DND-41 (cell line): ENCODE results near the gene WDR81.

Experiments used
- ATAC-seq: fragments of 200-7000 bp; cut with Tn5 transposase; 3 replicates; pipeline ENCODE4 v1.9.1; 2021; ENCODE audit warnings: low read depth; ENCODE audit not compliant: insufficient read depth
- DNase-seq: peaks from one replicate; pipeline ENCODE4 v3.0.0-alpha.2; 2020
- H2AFZ ChIP-seq: 2 replicates; pipeline ENCODE4 v1.6.0; 2012; ENCODE audit warnings: low read depth, low read length
- H3K27ac ChIP-seq: 2 replicates; pipeline ENCODE4 v1.5.1; 2012; ENCODE audit warnings: low read length, inconsistent platforms
- H3K27me3 ChIP-seq: fragments of 200-600 bp; sonication (generic); 2 replicates; pipeline ENCODE4 v1.6.0; 2012; ENCODE audit warnings: low read length, mild to moderate bottlenecking, inconsistent platforms; ENCODE audit not compliant: insufficient read depth, poor library complexity
- H3K36me3 ChIP-seq: 2 replicates; pipeline ENCODE4 v1.5.1; 2012; ENCODE audit warnings: low read length, inconsistent platforms; ENCODE audit not compliant: insufficient read depth
- H3K4me1 ChIP-seq: 2 replicates; pipeline ENCODE4 v1.5.1; 2012; ENCODE audit warnings: mild to moderate bottlenecking, low read length; ENCODE audit not compliant: insufficient read depth
- H3K4me2 ChIP-seq: 2 replicates; pipeline ENCODE4 v1.6.0; 2012; ENCODE audit warnings: mild to moderate bottlenecking, moderate library complexity, low read length, inconsistent platforms; ENCODE audit not compliant: insufficient read depth
- H3K4me3 ChIP-seq, 2 experiments: fragments of 200-600 bp in 1 of 2; shearing (Covaris generic) in 1 of 2; 2 replicates each; pipeline ENCODE4 v1.5.1; 2012 to 2016; ENCODE audit warnings: inconsistent platforms in 2 of 2, low read length in 2 of 2, mild to moderate bottlenecking in 2 of 2, low read depth in 1 of 2, moderate library complexity in 1 of 2
- H3K79me2 ChIP-seq: 2 replicates; pipeline ENCODE4 v1.6.0; 2012; ENCODE audit warnings: low read length, inconsistent platforms; ENCODE audit not compliant: insufficient read depth
- H3K9ac ChIP-seq: 2 replicates; pipeline ENCODE4 v1.6.0; 2012; ENCODE audit warnings: low read depth, mild to moderate bottlenecking, inconsistent platforms, low read length, moderate library complexity
- H3K9me3 ChIP-seq: 2 replicates; pipeline ENCODE4 v1.5.1; 2012; ENCODE audit warnings: low read length, moderate library complexity, mild to moderate bottlenecking, inconsistent platforms; ENCODE audit not compliant: insufficient read depth, severe bottlenecking
- H4K20me1 ChIP-seq: 2 replicates; pipeline ENCODE4 v1.6.0; 2012; ENCODE audit warnings: low read length; ENCODE audit not compliant: insufficient read depth
- EZH2 ChIP-seq: IDR thresholded peaks from 3 replicates; pipeline ENCODE4 v1.6.1; 2012; ENCODE audit warnings: borderline replicate concordance, low read depth, mild to moderate bottlenecking, moderate library complexity, low read length, inconsistent platforms; ENCODE audit not compliant: severe bottlenecking
- TF ChIP-seq, protein P1 (sequence below): IDR thresholded peaks from 2 replicates; pipeline ENCODE4 v1.5.1; 2012; ENCODE audit warnings: borderline replicate concordance, low read length, moderate library complexity, mild to moderate bottlenecking; ENCODE audit not compliant: poor library complexity, severe bottlenecking; ENCODE audit errors: extremely low read depth

Gene WDR81

DNA sequence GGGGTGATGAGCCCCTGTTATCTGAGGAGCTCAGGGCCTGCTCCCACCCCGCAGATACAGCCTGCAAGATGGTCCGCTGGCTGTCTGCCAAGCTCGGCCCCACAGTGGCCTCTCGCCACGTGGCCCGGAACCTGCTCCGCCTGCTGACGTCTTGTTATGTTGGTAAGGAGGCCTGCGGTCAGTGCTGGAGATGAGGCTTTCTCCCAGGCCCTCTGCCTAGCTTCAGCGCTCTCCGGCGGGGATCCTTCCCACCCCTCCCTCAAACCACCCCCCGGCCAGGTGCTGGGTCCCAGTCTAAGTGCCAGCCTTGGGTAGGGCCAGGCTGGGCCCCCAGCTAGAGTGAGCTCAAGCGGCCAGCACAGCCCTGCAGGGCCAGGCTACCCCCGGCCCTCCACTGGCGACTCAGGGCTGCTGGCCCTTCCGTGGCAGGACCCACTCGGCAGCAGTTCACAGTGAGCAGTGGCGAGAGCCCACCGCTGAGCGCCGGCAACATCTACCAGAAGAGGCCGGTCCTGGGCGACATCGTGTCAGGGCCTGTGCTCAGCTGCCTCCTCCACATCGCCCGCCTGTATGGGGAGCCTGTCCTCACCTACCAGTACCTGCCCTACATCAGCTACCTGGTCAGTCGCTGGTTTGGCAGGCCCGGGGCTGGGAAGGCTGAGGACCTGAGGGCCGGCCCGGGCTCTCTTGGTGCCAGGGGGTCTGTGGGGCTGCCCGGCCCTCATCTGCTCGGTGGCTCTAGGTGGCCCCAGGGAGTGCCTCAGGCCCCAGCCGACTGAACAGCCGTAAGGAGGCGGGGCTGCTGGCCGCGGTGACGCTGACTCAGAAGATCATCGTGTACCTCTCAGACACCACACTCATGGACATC, 6.1 kb downstream of the WDR81 start:
- Histone ChIP-seq H3K79me2 (peaks cover 14% of the 10 kb centered on the region), H3K4me2 (no peak overlapping the region), H3K36me3 (peaks cover 18% of the 10 kb centered on the region), H3K4me3 (no peak overlapping the region), H3K27me3 (no peaks in the 10 kb centered on the region), H3K27ac (no peak overlapping the region), H2AFZ (no peak overlapping the region), H3K9ac (no peak overlapping the region), H3K4me1 (peaks cover 6% of the 10 kb centered on the region), H4K20me1 (no peaks in the 10 kb centered on the region), H3K9me3 (no peaks in the 10 kb centered on the region)
- no peak for DNase-seq
- ATAC-seq, result no peak
- TF ChIP-seq, protein P1, sequence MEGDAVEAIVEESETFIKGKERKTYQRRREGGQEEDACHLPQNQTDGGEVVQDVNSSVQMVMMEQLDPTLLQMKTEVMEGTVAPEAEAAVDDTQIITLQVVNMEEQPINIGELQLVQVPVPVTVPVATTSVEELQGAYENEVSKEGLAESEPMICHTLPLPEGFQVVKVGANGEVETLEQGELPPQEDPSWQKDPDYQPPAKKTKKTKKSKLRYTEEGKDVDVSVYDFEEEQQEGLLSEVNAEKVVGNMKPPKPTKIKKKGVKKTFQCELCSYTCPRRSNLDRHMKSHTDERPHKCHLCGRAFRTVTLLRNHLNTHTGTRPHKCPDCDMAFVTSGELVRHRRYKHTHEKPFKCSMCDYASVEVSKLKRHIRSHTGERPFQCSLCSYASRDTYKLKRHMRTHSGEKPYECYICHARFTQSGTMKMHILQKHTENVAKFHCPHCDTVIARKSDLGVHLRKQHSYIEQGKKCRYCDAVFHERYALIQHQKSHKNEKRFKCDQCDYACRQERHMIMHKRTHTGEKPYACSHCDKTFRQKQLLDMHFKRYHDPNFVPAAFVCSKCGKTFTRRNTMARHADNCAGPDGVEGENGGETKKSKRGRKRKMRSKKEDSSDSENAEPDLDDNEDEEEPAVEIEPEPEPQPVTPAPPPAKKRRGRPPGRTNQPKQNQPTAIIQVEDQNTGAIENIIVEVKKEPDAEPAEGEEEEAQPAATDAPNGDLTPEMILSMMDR, result no peak
- no peak for TF ChIP-seq EZH2

- Histone ChIP-seq H3K79me2 (peaks cover 8% of the 10 kb centered on the region; the same call in 1 of the 2 replicates), H3K4me1 (0 out of 2 replicates have a peak, but pooled peaks cover under 1% of the 10 kb centered on the region), H4K20me1 (no peaks in the 10 kb centered on the region), H3K36me3 (peaks cover 18% of the 10 kb centered on the region), H2AFZ (no peak overlapping the region), H3K27ac (no peak overlapping the region), H3K9me3 (no peaks in the 10 kb centered on the region), H3K4me3 (no peak overlapping the region), H3K27me3 (no peaks in the 10 kb centered on the region), H3K4me2 (no peak overlapping the region), H3K9ac (no peak overlapping the region)
- ATAC-seq (no peak), DNase-seq (no peak)
- TF ChIP-seq, protein P1, result no peak
- no peak for TF ChIP-seq EZH2
Measured at GRCh38 chr17:1731194-1731506, 6.6 kb downstream of the WDR81 start.

- H3K4me1 ChIP-seq, result no peaks in the 10 kb centered on the region
- H3K4me2 ChIP-seq, result no peak overlapping the region
- no peak overlapping the region for H3K9ac ChIP-seq
- ATAC-seq, result no peak
- no peaks in the 10 kb centered on the region for H3K27me3 ChIP-seq
- no peaks in the 10 kb centered on the region for H3K79me2 ChIP-seq
- H4K20me1 ChIP-seq, result no peaks in the 10 kb centered on the region
- peaks cover 20% of the 10 kb centered on the region for H3K36me3 ChIP-seq
- H3K9me3 ChIP-seq, result no peaks in the 10 kb centered on the region
- DNase-seq, result no peak
- TF ChIP-seq, protein P1, result no peak
- TF ChIP-seq EZH2, result no peak
- no peak overlapping the region for H3K27ac ChIP-seq
- no peak overlapping the region for H3K4me3 ChIP-seq
- H2AFZ ChIP-seq, result no peak overlapping the region
Measured at GRCh38 chr17:1732241-1732832, 7.8 kb downstream of the WDR81 start.
